ENCODE results near the gene LDLRAD2.

LDLRAD2 gene

DNA sequence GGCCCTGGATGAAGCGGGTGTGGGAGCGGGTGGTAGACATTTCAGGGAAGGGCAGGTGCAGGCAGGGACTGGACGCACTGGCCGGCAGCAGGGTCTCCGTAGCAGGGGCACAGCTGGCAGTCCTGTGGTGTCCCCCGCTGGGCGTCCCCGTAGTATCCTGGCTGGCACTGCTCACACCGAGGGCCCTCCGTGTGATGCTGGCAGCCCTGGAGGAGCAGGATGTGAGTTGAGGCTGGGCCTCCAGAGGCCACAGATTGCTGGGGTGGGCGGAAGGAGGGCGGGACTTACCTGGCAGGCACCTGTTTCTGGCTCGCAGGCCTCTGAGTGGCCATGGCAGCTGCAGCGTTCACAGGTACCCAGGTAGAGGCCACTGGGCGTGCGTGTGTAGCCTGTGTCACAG, 62.3 kb downstream of the LDLRAD2 start:
- TF ChIP-seq, protein P1, sequence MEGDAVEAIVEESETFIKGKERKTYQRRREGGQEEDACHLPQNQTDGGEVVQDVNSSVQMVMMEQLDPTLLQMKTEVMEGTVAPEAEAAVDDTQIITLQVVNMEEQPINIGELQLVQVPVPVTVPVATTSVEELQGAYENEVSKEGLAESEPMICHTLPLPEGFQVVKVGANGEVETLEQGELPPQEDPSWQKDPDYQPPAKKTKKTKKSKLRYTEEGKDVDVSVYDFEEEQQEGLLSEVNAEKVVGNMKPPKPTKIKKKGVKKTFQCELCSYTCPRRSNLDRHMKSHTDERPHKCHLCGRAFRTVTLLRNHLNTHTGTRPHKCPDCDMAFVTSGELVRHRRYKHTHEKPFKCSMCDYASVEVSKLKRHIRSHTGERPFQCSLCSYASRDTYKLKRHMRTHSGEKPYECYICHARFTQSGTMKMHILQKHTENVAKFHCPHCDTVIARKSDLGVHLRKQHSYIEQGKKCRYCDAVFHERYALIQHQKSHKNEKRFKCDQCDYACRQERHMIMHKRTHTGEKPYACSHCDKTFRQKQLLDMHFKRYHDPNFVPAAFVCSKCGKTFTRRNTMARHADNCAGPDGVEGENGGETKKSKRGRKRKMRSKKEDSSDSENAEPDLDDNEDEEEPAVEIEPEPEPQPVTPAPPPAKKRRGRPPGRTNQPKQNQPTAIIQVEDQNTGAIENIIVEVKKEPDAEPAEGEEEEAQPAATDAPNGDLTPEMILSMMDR (conservative IDR thresholded peaks at IDR 0.05) = no peak
- no peak overlapping the region for H3K27ac ChIP-seq
